HEK293 (cell line): Measurements from ENCODE around the gene C1orf198.

Source experiments
- CTCF ChIA-PET: fragments of 350-600 bp; formaldehyde crosslinking; extraction: SDS; loops from one replicate; lab custom pipeline; 2021; ENCODE audit warnings: antibody characterized with exemption; lab: Yijun Ruan, JAX
- POLR2A ChIA-PET: fragments of 300-600 bp; formaldehyde crosslinking; extraction: SDS; loops from one replicate; lab custom pipeline; 2020; ENCODE audit warnings: antibody characterized with exemption, inconsistent platforms; lab: Yijun Ruan, JAX
- H3K27ac ChIP-seq: fragments of 200-500 bp; sonication (Bioruptor generic); 2 replicates; pipeline ENCODE4 v1.5.1; 2014; ENCODE audit warnings: low read depth, low read length, control low read depth, inconsistent platforms; ENCODE audit errors: extremely low read depth
- H3K36me3 ChIP-seq, 2 experiments: fragments of 200-500 bp in 1 of 2; sonication (Bioruptor generic) in 1 of 2; 1 replicate in 1 of 2; 2 replicates in 1 of 2; pipeline ENCODE4 v1.5.1; 2014 to 2017; ENCODE audit warnings: inconsistent platforms in 2 of 2, low read length in 2 of 2; ENCODE audit not compliant: control insufficient read depth in 2 of 2, insufficient read depth in 1 of 2
- H3K4me1 ChIP-seq: fragments of 200-500 bp; sonication (Bioruptor generic); 2 replicates; pipeline ENCODE4 v1.5.1; 2014; ENCODE audit warnings: mild to moderate bottlenecking, low read length, inconsistent platforms; ENCODE audit not compliant: control insufficient read depth, insufficient read depth
- H3K4me3 ChIP-seq: 2 replicates; pipeline ENCODE4 v1.5.1; 2011; ENCODE audit warnings: low read depth, mild to moderate bottlenecking, control low read depth, low read length, moderate library complexity
- H3K9me3 ChIP-seq: fragments of 200-500 bp; sonication (Bioruptor generic); 2 replicates; pipeline ENCODE4 v1.5.1; 2014; ENCODE audit warnings: low read depth, low read length, inconsistent platforms; ENCODE audit not compliant: control insufficient read depth, insufficient read depth
- BCL11A ChIP-seq: fragments of 450-650 bp; formaldehyde crosslinking; IDR thresholded peaks from 2 replicates; pipeline ENCODE4 v1.5.1; 2016; ENCODE audit warnings: low read depth, missing biosample characterization, missing genetic modification characterization
- HOXD13 ChIP-seq: sonication (generic); formaldehyde crosslinking; IDR thresholded peaks from 2 replicates; pipeline ENCODE4 v1.8.0; 2022; ENCODE audit warnings: missing genetic modification reagents, borderline replicate concordance
- MYNN ChIP-seq: fragments of 450-650 bp; formaldehyde crosslinking; IDR thresholded peaks from 2 replicates; pipeline ENCODE4 v1.5.1; 2016; ENCODE audit warnings: missing biosample characterization, missing genetic modification characterization, borderline replicate concordance
- SCRT1 ChIP-seq: fragments of 450-650 bp; formaldehyde crosslinking; IDR thresholded peaks from 2 replicates; pipeline ENCODE4 v1.5.1; 2016; ENCODE audit warnings: missing biosample characterization, missing genetic modification characterization, borderline replicate concordance
- SCRT2 ChIP-seq: fragments of 450-650 bp; formaldehyde crosslinking; IDR thresholded peaks from 2 replicates; pipeline ENCODE4 v1.5.1; 2016; ENCODE audit warnings: missing biosample characterization, missing genetic modification characterization
- SP7 ChIP-seq: fragments of 450-650 bp; formaldehyde crosslinking; IDR thresholded peaks from 2 replicates; pipeline ENCODE4 v1.5.1; 2016; ENCODE audit warnings: missing biosample characterization, missing genetic modification characterization
- YY1 ChIP-seq: fragments of 450-650 bp; formaldehyde crosslinking; IDR thresholded peaks from 2 replicates; pipeline ENCODE4 v1.5.1; 2018; ENCODE audit warnings: missing biosample characterization, missing genetic modification characterization
- ZBTB10 ChIP-seq: fragments of 450-650 bp; formaldehyde crosslinking; IDR thresholded peaks from 2 replicates; pipeline ENCODE4 v1.5.1; 2016; ENCODE audit warnings: missing biosample characterization, missing genetic modification characterization
- ZBTB48 ChIP-seq: fragments of 450-650 bp; formaldehyde crosslinking; IDR thresholded peaks from 2 replicates; pipeline ENCODE4 v1.5.1; 2016; ENCODE audit warnings: missing biosample characterization, missing genetic modification characterization
- ZNF157 ChIP-seq: fragments of 450-650 bp; formaldehyde crosslinking; IDR thresholded peaks from 2 replicates; pipeline ENCODE4 v1.5.1; 2016; ENCODE audit warnings: missing biosample characterization, missing genetic modification characterization
- ZNF2 ChIP-seq: fragments of 450-650 bp; formaldehyde crosslinking; IDR thresholded peaks from 2 replicates; pipeline ENCODE4 v1.5.1; 2016; ENCODE audit warnings: missing biosample characterization, missing genetic modification characterization
- ZNF223 ChIP-seq: fragments of 450-650 bp; formaldehyde crosslinking; IDR thresholded peaks from 2 replicates; pipeline ENCODE4 v1.5.1; 2016; ENCODE audit warnings: missing biosample characterization, missing genetic modification characterization
- ZNF280D ChIP-seq: fragments of 450-650 bp; formaldehyde crosslinking; IDR thresholded peaks from 2 replicates; pipeline ENCODE4 v1.5.1; 2016; ENCODE audit warnings: missing biosample characterization, missing genetic modification characterization
- ZNF302 ChIP-seq: fragments of 450-650 bp; formaldehyde crosslinking; IDR thresholded peaks from 2 replicates; pipeline ENCODE4 v1.5.1; 2016; ENCODE audit warnings: missing biosample characterization, missing genetic modification characterization, low read depth
- ZNF350 ChIP-seq: fragments of 450-650 bp; formaldehyde crosslinking; IDR thresholded peaks from 2 replicates; pipeline ENCODE4 v1.5.0; 2017; ENCODE audit warnings: missing biosample characterization, mild to moderate bottlenecking, missing genetic modification characterization
- ZNF366 ChIP-seq: fragments of 450-650 bp; formaldehyde crosslinking; conservative IDR thresholded peaks from 2 replicates; pipeline ENCODE4 v1.5.1; 2016; ENCODE audit warnings: missing biosample characterization, missing genetic modification characterization
- ZNF426 ChIP-seq: fragments of 450-650 bp; formaldehyde crosslinking; IDR thresholded peaks from 2 replicates; pipeline ENCODE4 v1.5.1; 2017; ENCODE audit warnings: missing biosample characterization, missing genetic modification characterization, mild to moderate bottlenecking, inconsistent platforms, moderate library complexity
- ZNF501 ChIP-seq: fragments of 450-650 bp; formaldehyde crosslinking; IDR thresholded peaks from 2 replicates; pipeline ENCODE4 v1.5.1; 2016; ENCODE audit warnings: missing biosample characterization, missing genetic modification characterization
- ZNF510 ChIP-seq: fragments of 450-650 bp; formaldehyde crosslinking; IDR thresholded peaks from 2 replicates; pipeline ENCODE4 v1.5.1; 2018; ENCODE audit warnings: mild to moderate bottlenecking, missing genetic modification characterization, missing biosample characterization; ENCODE audit not compliant: insufficient replicate concordance
- ZNF560 ChIP-seq: fragments of 450-650 bp; formaldehyde crosslinking; IDR thresholded peaks from 2 replicates; pipeline ENCODE4 v1.5.1; 2017; ENCODE audit warnings: missing biosample characterization, missing genetic modification characterization, borderline replicate concordance
- ZNF629 ChIP-seq: fragments of 450-650 bp; formaldehyde crosslinking; IDR thresholded peaks from 2 replicates; pipeline ENCODE4 v1.5.1; 2017; ENCODE audit warnings: missing biosample characterization, missing genetic modification characterization
- ZNF645 ChIP-seq: fragments of 450-650 bp; formaldehyde crosslinking; IDR thresholded peaks from 2 replicates; pipeline ENCODE4; 2016; ENCODE audit warnings: missing biosample characterization, missing genetic modification characterization
- ZNF776 ChIP-seq: fragments of 450-650 bp; formaldehyde crosslinking; IDR thresholded peaks from 2 replicates; pipeline ENCODE4 v1.5.0; 2017; ENCODE audit warnings: missing biosample characterization, missing genetic modification characterization, borderline replicate concordance

C1orf198 gene

GRCh38 chr1:230876660-230877059 is 8.3 kb upstream of the C1orf198 start:
- Histone ChIP-seq H3K36me3 (no peaks in the 10 kb centered on the region), H3K9me3 (no peaks in the 10 kb centered on the region), H3K27ac (no peak overlapping the region), H3K4me1 (no peaks in the 10 kb centered on the region), H3K4me3 (no peak overlapping the region)
- POLR2A ChIA-PET: interaction anchor here (1.1 kb wide), 1 partner anchor 9 kb away, joined by 4 read pairs; the partner anchor contains the start of gene C1orf198
- no peak for TF ChIP-seq ZNF501 (tag by site-specific recombination)
- no peak for TF ChIP-seq ZNF302 (tag by site-specific recombination)
- no peak for TF ChIP-seq BCL11A (tag by site-specific recombination)
- TF ChIP-seq ZNF223 (tag by site-specific recombination): no peak
- no peak for TF ChIP-seq ZBTB48 (tag by site-specific recombination)
- TF ChIP-seq ZNF157 (tag by site-specific recombination): no peak
- CTCF ChIA-PET: interaction anchor here (0.6 kb wide), 1 partner anchor 44 kb away, joined by 3 read pairs; no protein-coding TSS in a partner anchor

- no peak overlapping the region for H3K27ac ChIP-seq
- ChIA-PET POLR2A (no interaction called here), CTCF (interaction anchor here (1.0 kb wide), 1 partner anchor 233 kb away, joined by 3 read pairs; the partner anchor contains the start of gene COG2)
- no peaks in the 10 kb centered on the region for H3K36me3 ChIP-seq
- no peak overlapping the region for H3K4me3 ChIP-seq
- TF ChIP-seq ZNF280D (tag by site-specific recombination): no peak
- no peak for TF ChIP-seq ZNF350 (tag by site-specific recombination)
- TF ChIP-seq YY1: no peak
- no peak for TF ChIP-seq ZBTB10 (tag by site-specific recombination)
- TF ChIP-seq ZNF426 (tag by site-specific recombination): no peak
- TF ChIP-seq ZNF629 (tag by site-specific recombination): no peak
- no peak for TF ChIP-seq SP7
- TF ChIP-seq ZNF645 (tag by site-specific recombination): no peak
- TF ChIP-seq ZNF560 (tag by site-specific recombination): no peak
- no peak for TF ChIP-seq ZNF2
- H3K4me1 ChIP-seq: no peaks in the 10 kb centered on the region
- H3K9me3 ChIP-seq: no peaks in the 10 kb centered on the region
These were observed 7.0 kb upstream of the C1orf198 start for GRCh38 chr1:230875370-230875769.

GRCh38 chr1:230870916-230871315 is 2.6 kb upstream of the C1orf198 start:
- no peak overlapping the region for H3K4me3 ChIP-seq
- no peak overlapping the region for H3K27ac ChIP-seq
- TF ChIP-seq MYNN (no peak), SCRT2 (tag by site-specific recombination) (peak; percentile 88), ZNF776 (tag by site-specific recombination) (no peak), ZNF366 (tag by site-specific recombination) (no peak), ZNF510 (tag by site-specific recombination) (no peak), SCRT1 (tag by site-specific recombination) (peak; percentile 52; the same call in 1 of the 2 replicates), HOXD13 (CRISPR knock-in tag) (no peak)
- ChIA-PET CTCF (interaction anchor here (0.7 kb wide), 1 partner anchor 9 kb away, joined by 3 read pairs; no protein-coding TSS in a partner anchor), POLR2A (no interaction called here)
- no peaks in the 10 kb centered on the region for H3K36me3 ChIP-seq
- peaks cover 9% of the 10 kb centered on the region for H3K4me1 ChIP-seq
- H3K9me3 ChIP-seq: no peaks in the 10 kb centered on the region
